Epithelial cell of esophagus (primary cell): Measurements from ENCODE around the gene APPBP2.

Experiments used
- DNase-seq: peaks from one replicate; pipeline ENCODE4 v3.0.0; 2010; ENCODE audit warnings: low read depth
- H3K4me3 ChIP-seq: 2 replicates; pipeline ENCODE4 v1.5.1; 2011; ENCODE audit warnings: mild to moderate bottlenecking, low read length, control low read depth
- CTCF ChIP-seq: IDR thresholded peaks from 2 replicates; pipeline ENCODE4 v1.5.1; 2011; ENCODE audit warnings: low read depth, mild to moderate bottlenecking, low read length, control low read depth, inconsistent platforms; ENCODE audit not compliant: insufficient read depth; ENCODE audit errors: missing control alignments

APPBP2 gene, protein sequence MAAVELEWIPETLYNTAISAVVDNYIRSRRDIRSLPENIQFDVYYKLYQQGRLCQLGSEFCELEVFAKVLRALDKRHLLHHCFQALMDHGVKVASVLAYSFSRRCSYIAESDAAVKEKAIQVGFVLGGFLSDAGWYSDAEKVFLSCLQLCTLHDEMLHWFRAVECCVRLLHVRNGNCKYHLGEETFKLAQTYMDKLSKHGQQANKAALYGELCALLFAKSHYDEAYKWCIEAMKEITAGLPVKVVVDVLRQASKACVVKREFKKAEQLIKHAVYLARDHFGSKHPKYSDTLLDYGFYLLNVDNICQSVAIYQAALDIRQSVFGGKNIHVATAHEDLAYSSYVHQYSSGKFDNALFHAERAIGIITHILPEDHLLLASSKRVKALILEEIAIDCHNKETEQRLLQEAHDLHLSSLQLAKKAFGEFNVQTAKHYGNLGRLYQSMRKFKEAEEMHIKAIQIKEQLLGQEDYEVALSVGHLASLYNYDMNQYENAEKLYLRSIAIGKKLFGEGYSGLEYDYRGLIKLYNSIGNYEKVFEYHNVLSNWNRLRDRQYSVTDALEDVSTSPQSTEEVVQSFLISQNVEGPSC

DNA sequence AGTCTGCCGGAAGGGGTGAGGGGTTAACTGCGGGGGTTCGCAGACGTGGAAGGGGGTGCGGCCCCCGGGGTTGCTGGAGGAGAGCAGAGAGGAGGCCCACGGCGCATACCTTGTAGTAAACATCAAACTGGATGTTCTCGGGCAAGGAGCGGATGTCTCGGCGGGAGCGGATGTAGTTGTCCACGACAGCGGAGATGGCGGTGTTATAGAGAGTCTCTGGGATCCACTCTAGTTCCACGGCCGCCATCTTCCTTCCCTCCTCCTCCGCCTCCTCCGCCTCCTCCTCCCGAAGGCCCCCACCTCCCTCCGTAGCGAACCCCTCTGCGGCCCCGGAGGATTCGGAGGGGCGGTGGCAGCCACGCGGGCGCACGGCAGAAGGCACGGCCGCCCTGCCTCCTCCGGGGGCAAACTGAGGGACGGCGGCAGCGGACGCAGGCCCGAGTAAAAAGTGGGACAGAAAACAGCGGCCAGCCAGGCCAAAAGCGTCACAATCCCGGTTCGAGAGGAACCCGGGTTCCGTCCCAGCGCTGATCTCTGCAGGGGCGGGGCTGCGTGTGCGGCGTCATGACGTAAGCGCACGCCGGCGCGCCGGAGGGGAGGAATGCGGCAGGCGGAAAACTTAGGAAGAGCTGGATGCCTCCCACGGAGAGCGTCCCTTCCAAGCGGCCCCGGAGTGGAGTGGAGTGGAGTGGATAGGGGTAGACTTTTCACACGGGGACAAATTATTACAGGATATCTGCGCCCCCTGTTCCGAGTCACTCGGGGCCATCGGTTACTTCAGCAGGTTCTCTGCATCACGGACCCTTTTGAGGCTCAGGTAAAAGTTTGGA lies at the start of gene APPBP2:
TSS of gene APPBP2 (minus strand) at position 558 of the 830 bp plus-strand sequence. CDS start at position 247, 311 bp downstream.
- H3K4me3 ChIP-seq = peak within 1 kb of the TSS; percentile 96
- TF ChIP-seq CTCF = no peak
- peak; percentile 89 for DNase-seq

DNA sequence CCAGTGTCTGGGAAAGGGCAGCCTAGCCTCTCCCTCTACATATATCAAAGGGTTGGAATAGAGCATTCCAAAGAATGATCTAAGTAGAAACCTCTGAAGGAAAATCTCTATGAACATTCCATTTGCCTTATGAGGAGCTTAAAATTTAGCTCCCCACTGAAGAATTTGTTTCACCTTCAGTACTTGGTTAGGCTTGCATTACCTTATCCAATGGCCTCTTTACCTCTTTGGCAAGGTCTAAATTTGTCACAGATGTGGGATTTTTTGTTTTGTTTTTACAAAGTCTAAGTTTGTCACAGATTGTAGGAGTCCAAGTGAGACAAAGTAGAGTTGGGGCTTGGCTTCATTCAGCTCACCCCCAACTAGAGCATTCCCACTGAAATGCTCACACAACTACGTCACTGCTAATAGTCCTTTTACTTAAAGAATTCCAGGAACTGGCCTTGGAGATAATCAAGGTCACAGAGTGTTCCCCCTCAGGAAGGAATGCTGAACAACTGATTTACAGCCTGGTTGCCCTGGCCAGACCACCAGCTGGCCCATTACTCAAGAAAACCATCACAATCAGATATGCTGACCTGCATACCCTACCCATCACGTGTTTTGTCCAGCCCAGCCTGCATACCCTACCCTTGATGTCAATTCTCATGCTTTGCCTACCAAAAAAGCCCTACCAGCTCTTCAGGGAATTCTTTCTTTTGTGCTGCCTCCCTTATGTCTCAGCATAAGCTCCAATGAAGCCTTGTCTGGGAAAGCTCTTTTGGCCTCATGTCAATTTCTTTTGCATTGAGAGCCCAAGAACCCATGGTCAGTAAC lies 47.4 kb upstream of the APPBP2 start:
- DNase-seq = no peak
- H3K4me3 ChIP-seq = no peak overlapping the region
- no peak for TF ChIP-seq CTCF

DNA sequence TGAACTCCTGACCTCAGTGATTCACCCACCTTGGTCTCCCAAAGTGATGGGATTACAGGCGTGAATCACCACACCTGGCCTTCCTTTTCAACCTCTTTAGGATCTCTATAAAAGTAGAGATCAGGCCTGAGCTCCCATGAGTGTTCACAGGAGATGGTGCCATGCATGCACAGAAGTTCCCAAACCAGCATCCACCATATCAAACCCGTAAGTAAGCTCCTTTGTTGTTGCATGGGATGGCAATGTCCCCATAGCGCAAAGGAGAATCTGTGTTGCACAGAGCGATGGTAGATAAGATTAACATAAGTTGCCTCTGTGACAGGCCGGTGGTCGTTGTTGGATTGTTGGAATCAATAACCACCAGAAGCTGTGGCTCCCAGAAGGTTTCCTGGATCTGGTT lies 39.2 kb upstream of the APPBP2 start:
- TF ChIP-seq CTCF = no peak
- no peak for DNase-seq
- H3K4me3 ChIP-seq = no peak overlapping the region

DNA sequence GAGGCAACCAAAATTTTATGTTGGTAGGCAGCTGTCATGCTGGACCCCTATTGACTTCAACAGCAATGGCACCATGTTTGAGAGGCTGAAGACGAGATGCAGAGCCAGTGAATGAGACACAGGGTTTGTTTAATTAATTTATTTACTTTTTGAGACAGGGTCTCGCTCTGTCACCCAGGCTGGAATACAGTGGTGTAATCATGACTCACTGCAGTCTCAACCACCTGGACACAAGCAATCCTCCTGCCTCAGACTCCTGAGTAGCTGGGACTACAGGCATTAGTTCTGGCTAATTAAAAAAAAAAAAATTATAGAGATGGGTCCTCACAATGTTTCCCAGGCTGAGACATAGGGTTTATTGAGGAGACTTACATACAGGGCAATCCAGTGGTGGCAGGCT lies 37.7 kb upstream of the APPBP2 start:
- no peak for TF ChIP-seq CTCF
- peak; percentile 35 for DNase-seq
- no peak overlapping the region for H3K4me3 ChIP-seq

DNA sequence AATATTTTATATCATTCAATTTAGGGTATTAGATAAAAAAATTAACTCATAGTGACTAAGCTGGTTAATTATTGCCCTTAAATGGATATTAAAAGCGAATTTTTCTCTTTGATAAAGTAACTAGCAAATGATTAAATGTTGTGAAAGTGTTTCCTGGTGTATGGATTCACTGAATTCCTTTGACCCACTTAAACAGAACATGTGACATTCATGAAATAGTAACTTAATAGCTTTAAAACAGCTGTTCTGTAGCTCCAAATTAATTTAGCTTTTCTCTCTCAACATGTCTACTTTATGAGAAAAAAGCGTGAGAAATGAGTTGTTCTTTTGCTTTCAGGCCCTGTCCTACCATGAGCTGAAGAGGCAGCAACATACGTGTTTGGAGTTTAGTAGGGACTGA lies 36.4 kb upstream of the APPBP2 start:
- no peak for TF ChIP-seq CTCF
- no peak for DNase-seq
- H3K4me3 ChIP-seq = no peak overlapping the region

GRCh38 chr17:60560860-60561257 lies 34.8 kb upstream of the APPBP2 start:
- DNase-seq = no peak
- TF ChIP-seq CTCF = no peak
- H3K4me3 ChIP-seq = no peak overlapping the region
